GM19438 (cell line): ENCODE data around the gene PTPN7.
"Not testable (repeated sequence)": the region's sequence is repeated elsewhere in the genome, so short reads cannot be mapped to it uniquely, and the experiment has no call there.

ENCODE experiments used
- ATAC-seq: cut with Tn5 transposase; IDR thresholded peaks from one replicate; pipeline ENCODE4 v1.9.1; 2021; ENCODE audit warnings: low read depth; ENCODE audit not compliant: unreplicated experiment

The PTPN7 gene

DNA sequence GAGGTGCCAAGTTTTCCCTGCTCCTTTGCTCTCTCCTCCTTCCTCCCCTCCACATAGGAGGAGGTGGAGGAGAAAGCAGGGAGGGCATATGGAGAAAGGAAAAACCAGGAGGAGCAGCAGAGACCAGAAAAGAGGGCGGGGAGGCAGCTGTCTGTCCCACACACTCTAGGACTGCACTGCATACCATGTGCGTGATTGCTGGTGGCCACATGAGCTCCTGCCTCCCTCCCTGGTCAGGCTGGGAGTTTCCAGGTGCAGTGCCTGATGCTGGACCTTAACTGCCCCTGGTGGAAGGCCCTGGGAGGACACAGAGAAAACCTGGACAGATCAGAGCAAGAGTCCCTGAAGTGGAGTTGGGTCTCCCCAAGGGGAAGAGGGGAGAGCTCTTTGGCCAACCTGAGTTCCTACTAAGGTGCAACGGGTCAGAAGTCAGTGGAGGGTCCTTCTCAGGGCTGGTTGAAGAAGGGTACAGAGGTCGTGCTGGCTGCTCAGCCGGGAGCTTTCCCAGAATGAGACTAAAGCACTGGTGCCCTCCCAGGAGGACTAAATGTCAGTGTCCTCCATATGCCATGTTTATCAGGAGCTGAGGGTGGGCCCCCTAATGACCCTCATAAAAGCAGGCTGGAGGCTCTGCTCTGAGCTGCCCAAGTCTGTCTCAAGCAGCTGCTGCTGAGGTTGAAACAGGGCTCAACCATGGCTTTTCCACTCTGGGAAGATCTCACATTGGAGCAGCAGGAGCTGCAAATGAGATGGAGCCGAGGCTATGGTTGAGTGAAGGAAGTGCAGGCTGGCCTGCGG is 29.7 kb upstream of the PTPN7 start:
- no peak for ATAC-seq

DNA sequence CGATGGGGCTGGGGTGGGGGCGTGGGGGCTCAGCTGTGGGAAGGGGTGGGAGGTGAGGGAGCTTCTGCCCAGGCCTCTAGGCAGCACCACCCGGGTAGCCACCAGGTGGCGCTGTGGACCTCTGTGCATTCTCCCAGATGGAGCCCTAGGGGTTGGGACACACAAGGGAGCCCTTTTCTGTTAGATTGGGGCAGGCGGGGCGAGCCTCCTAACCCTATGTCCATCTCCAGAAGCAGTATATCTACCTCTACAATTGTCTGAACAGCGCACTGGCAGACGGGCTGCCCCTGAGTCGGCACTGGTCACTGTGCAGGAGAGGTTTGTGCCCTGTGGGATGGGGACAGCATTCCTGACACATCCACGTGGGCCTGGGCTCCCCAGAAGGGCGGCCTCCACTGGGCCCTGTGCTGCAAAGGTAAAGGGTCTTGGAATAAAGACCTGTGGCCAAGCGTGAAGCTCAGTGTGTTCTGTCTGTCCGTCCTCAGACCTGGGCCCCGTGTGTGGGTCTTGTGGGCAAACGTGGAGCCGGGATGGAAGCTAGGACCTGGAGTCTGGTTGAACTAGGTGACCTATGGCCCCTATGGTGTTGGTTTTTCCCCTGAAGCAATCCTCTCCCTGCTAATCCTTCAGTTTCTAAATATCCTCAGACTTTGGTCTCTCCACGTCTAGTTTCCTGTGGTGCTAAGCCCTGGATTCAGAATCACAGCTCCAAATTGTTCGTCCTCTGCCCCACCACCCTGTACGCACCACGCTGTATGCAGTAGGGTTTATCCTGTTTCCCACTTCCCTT is 28.8 kb upstream of the PTPN7 start:
- no peak for ATAC-seq

DNA sequence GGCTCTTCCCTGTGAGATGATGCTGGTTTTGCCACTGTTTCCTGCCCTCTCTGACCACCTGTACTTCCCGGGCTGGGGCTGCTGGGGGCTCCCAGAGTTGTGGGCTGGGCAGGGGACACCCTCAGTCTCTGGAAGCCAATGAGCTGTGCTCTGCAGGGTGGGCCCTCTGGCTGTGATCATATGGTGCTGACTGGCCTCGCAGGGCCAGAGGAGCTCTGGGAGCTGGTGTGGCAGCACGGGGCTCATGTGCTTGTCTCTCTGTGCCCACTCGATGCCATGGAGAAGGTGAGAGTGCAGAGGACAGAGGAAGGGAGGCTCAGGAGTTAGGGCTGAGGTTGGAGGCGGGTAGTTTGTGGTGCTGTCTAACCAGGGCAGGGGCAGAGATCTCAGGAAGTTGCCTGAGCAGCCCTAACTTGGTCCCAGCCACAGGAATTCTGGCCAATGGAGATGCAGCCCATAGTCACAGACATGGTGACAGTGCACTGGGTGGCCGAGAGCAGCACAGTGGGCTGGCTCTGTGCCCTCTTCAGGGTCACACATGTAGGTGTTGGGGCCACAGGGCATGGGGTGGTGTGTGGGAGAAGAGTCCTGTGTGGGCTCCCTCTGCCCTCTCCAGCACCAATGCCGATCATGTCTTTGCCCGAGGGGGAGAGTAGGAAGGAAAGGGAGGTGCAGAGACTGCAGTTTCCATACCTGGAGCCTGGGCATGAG is 27.4 kb upstream of the PTPN7 start:
- ATAC-seq = no peak

DNA sequence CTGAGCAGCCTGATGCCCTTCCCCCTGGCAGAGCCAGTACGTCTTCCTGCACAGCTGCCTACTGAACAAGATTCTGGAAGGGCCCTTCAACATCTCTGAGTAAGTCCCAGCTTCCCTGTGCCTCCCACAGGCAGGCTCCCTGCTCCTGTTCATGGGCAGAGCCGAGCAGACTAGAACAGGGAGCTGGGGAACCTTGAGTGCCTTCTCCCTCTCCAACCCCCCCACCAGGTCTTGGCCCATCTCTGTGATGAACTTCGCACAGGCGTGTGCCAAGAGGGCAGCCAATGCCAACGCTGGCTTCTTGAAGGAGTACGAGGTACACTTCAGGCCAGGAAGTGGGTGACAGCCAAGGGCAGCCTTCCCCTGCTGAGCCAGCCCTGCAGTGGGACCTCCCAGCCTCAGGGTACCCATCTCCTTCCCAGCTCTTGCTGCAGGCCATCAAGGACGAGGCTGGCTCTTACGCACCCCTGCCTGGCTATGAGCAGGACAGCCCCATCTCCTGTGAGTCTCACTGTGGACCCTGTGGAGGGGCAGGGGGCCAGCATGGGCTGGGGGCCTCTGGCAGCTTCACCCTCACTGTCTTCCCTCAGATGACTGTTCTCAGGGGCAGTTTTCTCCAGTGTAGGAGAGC is 26.8 kb upstream of the PTPN7 start:
- ATAC-seq = no peak

DNA sequence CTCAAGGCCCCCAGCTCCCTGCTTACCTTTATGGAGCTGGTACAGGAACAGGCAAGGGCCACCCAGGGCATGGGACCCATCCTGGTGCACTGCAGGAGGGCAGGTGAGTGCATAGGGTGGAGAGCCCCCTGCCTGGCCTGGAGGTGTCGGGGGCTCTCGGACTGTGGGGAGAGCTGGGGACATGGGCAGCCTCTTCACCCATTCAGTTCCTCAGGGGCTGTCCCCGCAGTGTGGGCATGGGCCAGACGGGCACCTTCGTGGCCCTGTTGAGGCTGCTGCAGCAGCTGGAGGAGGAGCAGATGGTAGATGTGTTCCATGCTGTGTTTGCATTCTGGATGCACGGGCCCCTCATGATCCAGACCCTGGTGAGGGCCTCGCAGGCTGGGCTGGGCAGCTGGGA is 25.9 kb upstream of the PTPN7 start:
- no peak for ATAC-seq

DNA sequence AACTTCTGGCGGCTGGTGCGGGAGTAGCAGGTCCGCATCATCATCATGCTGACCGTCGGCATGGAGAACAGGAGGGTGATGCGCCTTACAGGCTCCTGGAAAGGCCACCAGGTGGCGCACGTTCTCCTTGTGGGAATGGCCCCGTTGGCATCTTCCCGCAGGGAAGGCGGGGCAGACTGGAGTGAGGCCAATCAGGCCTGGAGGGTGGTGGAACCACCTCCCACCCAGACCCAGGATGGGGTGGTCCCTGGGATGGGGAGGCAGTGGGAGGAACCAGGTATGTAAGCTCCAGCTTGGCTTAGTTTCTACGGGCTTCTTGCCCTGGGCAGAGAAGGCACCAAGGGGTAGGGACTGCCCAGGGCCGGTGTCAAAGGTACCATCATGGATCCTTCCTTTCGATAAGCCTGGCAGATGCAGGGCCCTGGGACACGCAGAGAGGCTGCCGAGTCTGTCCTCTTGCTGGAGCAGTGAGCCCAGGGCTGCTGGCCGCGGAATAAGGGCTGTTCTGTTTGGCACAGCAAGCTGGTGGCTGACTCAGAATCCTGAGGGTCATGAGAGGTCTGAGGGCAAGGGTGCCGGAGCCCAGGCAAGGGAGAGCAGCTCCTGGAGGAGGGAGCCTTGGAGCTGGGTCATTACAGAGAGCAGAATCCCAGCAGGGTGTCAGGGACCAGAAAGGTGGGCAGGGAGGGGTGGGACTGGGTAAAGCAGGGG is 24.5 kb upstream of the PTPN7 start:
- no peak for ATAC-seq

DNA sequence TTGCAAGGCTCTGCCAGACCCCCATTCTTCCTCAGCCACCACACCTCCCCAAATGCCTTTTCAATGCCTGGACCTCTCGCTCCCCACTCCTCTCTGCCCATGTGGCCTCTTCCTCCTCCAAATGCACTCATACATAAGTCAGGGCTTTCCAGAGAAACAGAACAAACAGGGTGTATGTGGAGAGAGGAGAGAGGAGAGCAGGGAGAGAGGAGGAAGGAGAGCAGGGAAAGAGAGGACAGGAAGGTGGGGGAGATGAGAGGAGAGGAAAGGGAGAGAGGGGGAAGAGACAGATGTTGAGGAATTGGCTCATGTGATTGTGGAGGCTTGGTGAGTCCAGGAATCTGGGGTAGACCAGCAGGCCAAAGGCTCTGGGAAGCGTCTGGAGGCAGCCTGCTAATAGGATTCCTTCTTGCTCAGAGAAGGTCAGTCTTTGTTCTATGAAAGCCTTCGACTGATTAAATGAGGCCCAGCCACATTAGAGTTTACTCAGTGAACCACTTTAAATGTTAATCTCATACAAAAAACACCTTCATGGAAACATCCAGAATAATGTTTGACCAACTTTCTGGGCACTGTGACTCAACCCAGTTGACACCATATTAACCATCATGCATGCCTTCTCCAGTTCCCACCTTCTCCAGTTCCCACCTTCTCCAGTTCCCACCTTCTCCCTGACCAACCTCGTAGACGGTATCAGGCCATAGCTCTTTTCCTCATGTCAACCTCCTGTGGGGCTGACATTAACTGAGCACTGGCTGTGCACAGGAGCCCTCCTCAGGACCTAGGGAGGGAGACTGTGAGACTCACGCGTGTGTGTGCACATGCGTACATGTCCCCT is 21.9 kb upstream of the PTPN7 start:
- no peak for ATAC-seq

DNA sequence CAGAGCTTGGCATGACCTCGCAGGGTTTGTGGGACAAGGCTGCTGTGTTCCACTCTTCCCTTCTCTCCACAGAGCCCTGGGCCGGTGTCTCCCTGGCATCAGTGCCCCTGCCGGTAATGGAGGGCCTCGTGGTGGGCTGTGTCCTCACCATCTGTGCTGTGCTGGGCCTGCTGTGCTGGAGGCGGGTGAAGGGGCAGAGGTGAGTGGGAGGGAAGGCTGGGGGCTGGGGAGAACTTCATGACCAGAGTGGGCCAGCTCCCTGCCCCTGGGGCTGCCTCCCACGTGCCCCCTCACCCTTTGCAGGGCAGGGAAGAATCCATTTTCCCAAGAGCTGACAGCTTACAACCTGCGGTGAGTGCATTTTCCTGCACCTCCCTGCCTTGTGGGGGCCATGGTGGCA is 21.2 kb upstream of the PTPN7 start:
- no peak for ATAC-seq

DNA sequence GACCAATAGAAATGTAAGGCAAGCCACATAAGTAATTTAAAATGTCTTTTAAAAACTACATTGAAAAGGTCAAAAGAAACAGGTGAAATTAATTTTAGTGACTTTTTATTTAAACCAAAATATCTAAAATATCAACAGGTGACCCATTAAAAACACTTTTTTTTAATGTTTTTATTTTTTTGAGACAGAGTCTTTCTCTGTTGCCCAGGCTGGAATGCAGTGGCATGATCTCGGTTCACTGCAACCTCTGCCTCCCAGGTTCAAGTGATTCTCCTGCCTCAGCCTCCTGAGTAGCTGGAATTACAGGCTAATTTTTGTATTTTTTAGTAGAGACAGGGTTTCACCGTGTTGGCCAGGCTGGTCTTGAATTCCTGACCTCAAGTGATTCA is 20.3 kb upstream of the PTPN7 start:
- not testable (repeated sequence) for ATAC-seq

DNA sequence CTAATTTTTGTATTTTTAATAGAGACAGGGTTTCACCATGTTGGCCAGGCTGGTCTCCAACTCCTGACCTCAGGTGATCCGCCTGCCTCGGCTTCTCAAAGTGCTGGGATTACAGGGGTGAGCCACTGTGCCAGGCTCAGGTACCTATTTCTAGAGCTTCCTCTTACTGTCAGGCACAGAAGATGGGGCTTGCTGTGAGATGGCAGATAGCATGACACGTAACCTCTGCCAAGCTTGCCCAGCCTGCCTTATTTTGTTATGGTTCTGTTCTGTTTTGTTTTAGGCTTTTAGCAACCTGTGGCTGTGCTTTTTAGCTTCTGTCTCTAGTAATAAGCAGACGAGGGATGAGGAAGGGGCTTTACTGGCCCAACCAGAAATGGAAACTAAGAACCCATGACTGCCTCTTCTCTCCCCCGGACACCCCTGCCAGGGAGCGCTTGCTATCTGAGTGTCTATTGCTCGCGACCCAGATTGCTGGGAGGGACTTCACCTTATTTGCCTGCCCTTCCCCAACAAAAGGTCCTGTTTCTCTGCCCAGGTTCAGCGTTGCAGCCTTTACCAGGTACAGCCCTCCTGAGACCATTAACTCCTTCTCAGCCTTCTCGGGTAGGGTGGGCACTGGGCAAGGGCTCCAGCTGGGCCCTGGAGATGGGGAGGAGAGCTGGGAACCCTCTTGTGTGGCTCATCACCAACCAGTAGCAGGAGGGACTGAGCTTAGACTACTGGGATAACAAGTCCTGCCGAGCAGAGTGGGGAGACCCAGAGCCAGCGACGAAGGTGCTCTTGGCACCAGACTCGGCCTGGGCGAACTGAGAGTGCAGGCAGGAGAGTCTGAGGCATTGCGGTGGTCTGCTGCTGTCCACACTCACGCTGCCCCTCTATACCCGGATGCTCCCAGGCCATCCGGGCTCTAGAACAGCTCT is 19.7 kb upstream of the PTPN7 start:
- ATAC-seq = no peak

DNA sequence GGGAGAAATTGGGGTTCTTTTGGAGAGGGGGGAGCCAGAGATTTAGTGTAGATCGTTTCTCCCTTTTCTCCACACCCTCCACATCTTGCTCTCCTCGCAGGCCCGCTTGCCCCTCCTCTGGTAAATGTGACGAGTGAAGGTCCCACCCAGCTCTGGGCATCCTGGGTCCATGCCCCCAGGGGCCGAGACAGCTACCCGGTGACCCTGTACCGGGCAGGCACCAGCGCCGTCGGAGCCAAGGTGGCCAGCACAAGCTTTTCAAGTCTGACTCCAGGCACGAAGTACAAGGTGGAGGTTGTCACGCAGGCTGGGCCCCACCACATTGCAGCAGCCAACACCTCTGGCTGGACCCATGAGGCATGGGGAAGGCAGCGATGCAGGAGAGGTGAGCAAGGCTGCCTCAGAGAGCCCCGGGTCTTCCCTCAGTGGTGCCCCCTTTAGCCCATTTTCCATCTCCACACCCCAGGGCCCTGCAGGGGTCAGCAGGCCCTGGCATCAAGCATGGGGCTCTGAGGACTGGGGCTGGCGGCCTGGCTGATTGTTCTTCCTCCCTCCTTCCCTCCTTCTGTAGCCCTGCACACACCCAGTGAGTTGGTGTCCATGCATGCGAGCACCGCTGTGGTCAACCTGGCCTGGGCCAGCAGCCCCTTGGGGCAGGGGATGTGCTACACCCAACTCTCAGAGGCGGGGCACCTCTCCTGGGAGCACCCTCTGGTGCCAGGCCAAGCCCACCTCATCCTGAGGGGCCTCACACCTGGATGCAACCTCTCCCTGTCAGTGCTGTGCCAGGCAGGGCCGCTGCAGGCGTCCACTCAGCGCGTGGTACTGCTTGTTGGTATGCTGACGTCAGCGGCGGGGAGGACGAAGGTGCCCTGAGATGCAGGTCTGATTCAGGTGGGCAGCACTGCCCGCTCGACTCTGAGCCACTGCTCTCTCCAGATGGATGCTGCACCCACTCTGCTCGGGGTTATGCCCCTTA is 16.8 kb upstream of the PTPN7 start:
- ATAC-seq = no peak

DNA sequence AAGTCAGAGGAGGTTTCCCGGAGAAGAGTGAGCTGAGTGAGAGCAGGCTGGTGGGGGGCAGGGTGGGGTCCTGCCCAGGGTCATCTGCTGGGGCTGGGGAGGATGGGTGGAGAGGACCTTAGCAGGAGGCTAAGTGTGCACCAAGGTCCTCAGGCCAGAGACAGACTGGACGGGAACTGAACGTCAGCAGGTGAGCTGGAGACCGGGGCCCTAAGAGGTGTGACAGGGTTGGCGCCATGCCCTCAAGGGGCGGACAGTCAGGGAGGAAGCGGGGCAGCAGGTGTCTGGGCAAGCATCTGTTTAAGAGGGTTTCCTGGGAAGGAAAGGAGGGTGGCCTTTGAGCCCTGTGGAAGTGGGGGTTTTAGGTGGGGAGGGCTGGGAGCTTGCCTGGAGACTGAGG is 13.6 kb upstream of the PTPN7 start:
- ATAC-seq = no peak

DNA sequence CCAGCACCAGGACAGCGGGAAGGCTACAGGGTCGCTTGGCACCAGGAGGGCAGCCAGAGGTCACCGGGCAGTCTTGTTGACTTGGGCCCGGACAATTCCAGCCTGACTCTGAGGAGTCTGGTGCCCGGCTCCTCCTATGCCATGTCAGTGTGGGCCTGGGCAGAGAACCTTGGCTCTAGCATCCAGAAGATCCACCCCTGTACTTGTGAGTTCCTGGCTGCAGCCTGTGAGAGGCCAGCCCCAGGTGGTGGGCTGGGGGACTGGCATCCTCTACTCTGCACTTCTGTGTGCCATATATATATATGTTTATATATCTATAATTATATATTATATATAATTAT is 11.6 kb upstream of the PTPN7 start:
- ATAC-seq = no peak

DNA sequence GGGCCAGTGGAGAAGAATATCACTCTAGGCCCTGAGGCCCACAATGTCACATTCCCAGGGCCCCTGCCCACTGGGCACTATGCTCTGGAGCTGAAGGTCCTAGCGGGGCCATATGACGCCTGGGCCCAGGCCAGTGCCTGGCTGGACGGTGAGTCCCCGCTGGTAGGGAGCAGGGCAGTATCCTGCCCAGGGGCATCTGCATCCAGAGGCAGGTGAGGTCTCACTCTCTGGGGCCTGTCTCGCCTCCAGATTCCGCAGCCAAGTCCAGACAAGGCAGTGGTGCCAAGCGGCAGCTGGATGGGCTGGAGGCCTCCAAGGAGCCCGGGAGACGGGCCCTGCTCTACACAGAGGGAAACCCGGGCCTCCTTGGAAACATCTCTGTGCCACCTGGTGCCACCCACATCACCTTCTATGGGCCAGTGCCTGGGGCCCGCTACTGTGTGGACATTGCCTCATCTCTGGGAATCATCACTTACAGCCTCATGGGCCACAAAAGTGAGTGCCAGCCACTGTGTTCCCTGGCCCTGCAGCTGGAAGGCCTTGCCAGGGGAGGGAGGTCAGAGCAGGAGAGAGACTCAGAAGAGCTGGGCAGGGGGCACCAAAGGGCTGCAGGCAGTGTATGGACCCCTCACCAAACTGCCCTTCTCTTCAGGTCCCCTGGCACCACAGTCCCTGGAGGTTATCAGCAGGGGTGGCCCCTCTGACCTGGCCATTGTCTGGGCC is 11.1 kb upstream of the PTPN7 start:
- no peak for ATAC-seq

DNA sequence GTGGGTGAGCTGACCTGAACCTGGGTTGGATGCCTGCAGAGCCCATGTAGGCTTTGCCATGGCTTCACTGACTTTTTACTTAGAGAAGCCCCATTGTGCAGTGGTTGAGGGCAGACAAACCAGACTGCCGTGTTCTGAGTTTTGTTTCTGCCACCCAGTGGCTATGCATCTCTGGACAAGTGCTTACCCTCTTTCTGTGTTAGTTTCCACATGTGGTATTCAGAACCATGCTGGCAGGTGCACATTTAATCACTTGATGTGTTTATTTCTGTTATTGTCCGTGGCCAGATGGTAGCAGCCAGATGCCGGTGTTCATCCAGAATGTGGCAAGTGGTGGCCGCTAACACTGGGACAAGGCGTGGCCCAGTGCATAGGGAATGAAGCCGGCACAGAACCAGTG is 10.3 kb upstream of the PTPN7 start:
- ATAC-seq = no peak

DNA sequence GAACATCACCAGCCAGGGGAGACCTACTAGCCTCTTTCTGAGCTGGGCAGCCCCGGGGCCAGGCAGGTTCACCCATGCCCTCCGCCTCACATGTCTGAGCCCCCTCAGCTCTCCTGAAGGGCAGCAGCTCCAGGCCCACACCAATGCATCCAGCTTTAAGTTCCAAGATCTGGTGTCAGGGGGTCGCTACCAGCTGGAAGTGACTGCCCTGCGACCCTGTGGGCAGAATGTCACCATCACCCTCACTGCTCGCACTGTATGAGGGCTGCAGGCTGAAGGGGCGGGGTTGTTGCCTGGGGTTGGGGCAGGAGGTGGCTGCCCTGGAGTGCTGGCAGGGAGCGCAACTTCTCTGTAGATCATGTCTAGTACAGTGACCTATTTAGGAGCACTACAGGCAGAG is 8.5 kb upstream of the PTPN7 start:
- no peak for ATAC-seq
